ENCODE data around the gene DEFB113. TPM values are rescaled to one million over a fixed set of nuclear protein-coding genes. Genes with fewer than 3 reads are reported as not detected.
"Not testable (repeated sequence)": the region's sequence is repeated elsewhere in the genome, so short reads cannot be mapped to it uniquely, and the experiment has no call there.

Gene DEFB113
- total RNA-seq, 1 experiment from 2014 or later: not detected

GRCh38 chr6:49946835-49947234, 22.6 kb downstream of the DEFB113 start:
- Histone ChIP-seq H4K20me1 (ENCODE audit: insufficient read depth) (no peaks in the 10 kb centered on the region), H3K27me3 (ENCODE audit: insufficient read depth, low read depth) (no peaks in the 10 kb centered on the region), H3K4me1 (replicated peaks; ENCODE audit: insufficient read depth) (no peaks in the 10 kb centered on the region), H3K36me3 (ENCODE audit: low read depth) (no peaks in the 10 kb centered on the region), H3K27ac (no peak overlapping the region), H3K9me3 (ENCODE audit: insufficient read depth, low read depth) (no peaks in the 10 kb centered on the region), H2AFZ (no peak overlapping the region), H3K4me2 (no peak overlapping the region), H3K79me2 (ENCODE audit: low read depth) (no peaks in the 10 kb centered on the region), H3K9me2 (ENCODE audit: insufficient read depth) (no peaks in the 10 kb centered on the region), H3K4me3 (no peak overlapping the region), H3F3A (ENCODE audit: insufficient read depth, low read depth) (no peaks in the 10 kb centered on the region)
- no peak for DNase-seq
- BruUV-seq (replicated peaks): no TSS peak
- intact Hi-C loops (cut with micrococcal nuclease; ENCODE audit: unreplicated experiment): no loop called here
- ChIA-PET CTCF (no interaction called here), POLR2A (ENCODE audit: unreplicated experiment) (no interaction called here)
- no peak for TF ChIP-seq EZH2 (IDR thresholded peaks at IDR 0.05; ENCODE audit: low read depth)
- no peak for TF ChIP-seq CTCF (conservative IDR thresholded peaks at IDR 0.05)

- H3K36me3 ChIP-seq (ENCODE audit: low read depth); H4K20me1 ChIP-seq (ENCODE audit: insufficient read depth); H2AFZ ChIP-seq; intact Hi-C loops (cut with micrococcal nuclease; ENCODE audit: unreplicated experiment); H3K4me3 ChIP-seq; H3K9me3 ChIP-seq (ENCODE audit: insufficient read depth, low read depth); H3K4me1 ChIP-seq (replicated peaks; ENCODE audit: insufficient read depth); H3K4me2 ChIP-seq; CTCF ChIA-PET; POLR2A ChIA-PET (ENCODE audit: unreplicated experiment); H3F3A ChIP-seq (ENCODE audit: insufficient read depth, low read depth); H3K9me2 ChIP-seq (ENCODE audit: insufficient read depth); DNase-seq; H3K27ac ChIP-seq; H3K27me3 ChIP-seq (ENCODE audit: insufficient read depth, low read depth); BruUV-seq (replicated peaks); H3K79me2 ChIP-seq (ENCODE audit: low read depth): not testable (repeated sequence)
Observed at GRCh38 chr6:49944068-49944467, 25.4 kb downstream of the DEFB113 start.

GRCh38 chr6:49939993-49940498, 29.4 kb downstream of the DEFB113 start:
- H3K27me3 ChIP-seq (ENCODE audit: insufficient read depth, low read depth): no peaks in the 10 kb centered on the region

More at GRCh38 chr6:49939993-49940498, 29.4 kb downstream of the DEFB113 start:
- no peak overlapping the region for H3K4me3 ChIP-seq
- no peaks in the 10 kb centered on the region for H4K20me1 ChIP-seq (ENCODE audit: insufficient read depth)
- CTCF ChIA-PET: no interaction called here
- no peak for TF ChIP-seq CTCF (conservative IDR thresholded peaks at IDR 0.05)
- TF ChIP-seq EZH2 (IDR thresholded peaks at IDR 0.05; ENCODE audit: low read depth): no peak
- H3K9me3 ChIP-seq (ENCODE audit: insufficient read depth, low read depth): no peaks in the 10 kb centered on the region
- DNase-seq: no peak
- intact Hi-C loops (cut with micrococcal nuclease; ENCODE audit: unreplicated experiment): no loop called here
- no peaks in the 10 kb centered on the region for H3K36me3 ChIP-seq (ENCODE audit: low read depth)
- H3F3A ChIP-seq (ENCODE audit: insufficient read depth, low read depth): no peaks in the 10 kb centered on the region
- no peak overlapping the region for H2AFZ ChIP-seq
- no peak overlapping the region for H3K27ac ChIP-seq
- H3K79me2 ChIP-seq (ENCODE audit: low read depth): no peaks in the 10 kb centered on the region
- no peak overlapping the region for H3K4me2 ChIP-seq
- no peaks in the 10 kb centered on the region for H3K9me2 ChIP-seq (ENCODE audit: insufficient read depth)
- no TSS peak for BruUV-seq (replicated peaks)
- no peaks in the 10 kb centered on the region for H3K4me1 ChIP-seq (replicated peaks; ENCODE audit: insufficient read depth)
- POLR2A ChIA-PET (ENCODE audit: unreplicated experiment): no interaction called here

Data from PC-9 (cell line).